HG03565 (cell line): ENCODE results near the gene SUN1.
"Not testable (repeated sequence)": the region's sequence is repeated elsewhere in the genome, so short reads cannot be mapped to it uniquely, and the experiment has no call there.

ENCODE experiments used
- ATAC-seq: cut with Tn5 transposase; IDR thresholded peaks from one replicate; pipeline ENCODE4 v1.9.1; 2021; ENCODE audit warnings: mild to moderate bottlenecking, moderate library complexity; ENCODE audit not compliant: unreplicated experiment

SUN1 gene

GRCh38 chr7:833601-834258 is 1.5 kb downstream of the SUN1 start:
- no peak for ATAC-seq

GRCh38 chr7:834277-834676 is 2.0 kb downstream of the SUN1 start:
- ATAC-seq, result no peak

GRCh38 chr7:835021-835420 is 2.7 kb downstream of the SUN1 start:
- no peak for ATAC-seq

- ATAC-seq, result no peak
These were observed 3.5 kb downstream of the SUN1 start for GRCh38 chr7:835485-836401.

GRCh38 chr7:836429-836828 is 4.2 kb downstream of the SUN1 start:
- no peak for ATAC-seq

GRCh38 chr7:837001-837400 is 4.7 kb downstream of the SUN1 start:
- ATAC-seq, result no peak

- no peak for ATAC-seq
These were observed 7.8 kb downstream of the SUN1 start for GRCh38 chr7:840001-840600.

GRCh38 chr7:841943-842342 is 9.7 kb downstream of the SUN1 start:
- no peak for ATAC-seq

- no peak for ATAC-seq
These were observed 10.3 kb downstream of the SUN1 start for GRCh38 chr7:842431-843031.

GRCh38 chr7:843230-843629 is 11.0 kb downstream of the SUN1 start:
- ATAC-seq, result no peak

- ATAC-seq, result no peak
These were observed 11.8 kb downstream of the SUN1 start for GRCh38 chr7:844043-844442.

GRCh38 chr7:844514-844913 is 12.2 kb downstream of the SUN1 start:
- no peak for ATAC-seq

- no peak for ATAC-seq
These were observed 12.8 kb downstream of the SUN1 start for GRCh38 chr7:845091-845490.

GRCh38 chr7:845731-846130 is 13.5 kb downstream of the SUN1 start:
- no peak for ATAC-seq

- not testable (repeated sequence) for ATAC-seq
These were observed 14.8 kb downstream of the SUN1 start for GRCh38 chr7:846958-847650.

GRCh38 chr7:847728-848127 is 15.5 kb downstream of the SUN1 start:
- not testable (repeated sequence) for ATAC-seq

- ATAC-seq, result no peak
These were observed 16.9 kb downstream of the SUN1 start for GRCh38 chr7:849145-849544.

GRCh38 chr7:849781-850180 is 17.5 kb downstream of the SUN1 start:
- ATAC-seq, result no peak

GRCh38 chr7:851204-851603 is 18.9 kb downstream of the SUN1 start:
- ATAC-seq, result no peak

- ATAC-seq, result no peak
These were observed 21.3 kb downstream of the SUN1 start for GRCh38 chr7:853366-854117.
